Lung (tissue), 12 donors: Measurements from ENCODE around the gene ZNF385C. TPM values are rescaled to one million over a fixed set of nuclear protein-coding genes. Genes with fewer than 3 reads are reported as not detected.

ENCODE experiments used
- ATAC-seq: fragments of 200-7000 bp; cut with Tn5 transposase; one replicate; pipeline ENCODE4 v1.9.1; 2020; ENCODE audit warnings: moderate number of reproducible peaks; ENCODE audit not compliant: insufficient read depth, low FRiP score
- DNase-seq, 3 donors: peaks; one replicate each; pipeline ENCODE4 v3.0.0-alpha.2; 2013 to 2017
- H3K27ac ChIP-seq, 2 donors: one replicate each; pipeline ENCODE4 v1.5.1; 2013; ENCODE audit warnings: mild to moderate bottlenecking in 2 of 2, moderate library complexity in 2 of 2, control low read depth in 1 of 2, inconsistent platforms in 1 of 2, low read depth in 1 of 2, low read length in 1 of 2
- H3K27me3 ChIP-seq, 3 donors: one replicate each; pipeline ENCODE4 v1.5.1; 2013; ENCODE audit warnings: low read length in 2 of 3; ENCODE audit not compliant: control insufficient read depth in 3 of 3, insufficient read depth in 3 of 3
- H3K36me3 ChIP-seq, 4 donors: one replicate each; pipeline ENCODE4 v1.5.1; 2013; ENCODE audit warnings: low read length in 4 of 4, mild to moderate bottlenecking in 1 of 4, moderate library complexity in 1 of 4; ENCODE audit not compliant: control insufficient read depth in 4 of 4, insufficient read depth in 4 of 4
- H3K4me1 ChIP-seq, 5 donors: one replicate each; pipeline ENCODE4 v1.5.1; 2013; ENCODE audit warnings: low read length in 5 of 5, mild to moderate bottlenecking in 2 of 5, moderate library complexity in 1 of 5; ENCODE audit not compliant: control insufficient read depth in 5 of 5, insufficient read depth in 5 of 5
- H3K4me3 ChIP-seq: one replicate; pipeline ENCODE4 v1.5.1; 2013; ENCODE audit warnings: mild to moderate bottlenecking, control low read depth, moderate library complexity
- H3K9ac ChIP-seq, 2 donors: one replicate each; pipeline ENCODE4 v1.5.1; 2013; ENCODE audit warnings: low read length in 2 of 2, control low read depth in 1 of 2; ENCODE audit not compliant: insufficient read depth in 1 of 2
- H3K9me3 ChIP-seq, 4 donors: one replicate each; pipeline ENCODE4 v1.5.1; 2013; ENCODE audit warnings: low read length in 3 of 4, mild to moderate bottlenecking in 1 of 4, moderate library complexity in 1 of 4; ENCODE audit not compliant: control insufficient read depth in 4 of 4, insufficient read depth in 3 of 4
- WGBS, 2 donors: extraction: QIAGEN DNeasy Blood & Tissue Kit; methylation state at CpG; one replicate each; pipeline ENCODE4 v1.1.7; 2013; 5-methylcytosine and 5-hydroxymethylcytosine counted together
- polyA plus RNA-seq, 2 donors: library from polyadenylated mRNA; stranded (reverse); fragments of 200-250 nt; gene quantifications; one replicate each; pipeline ENCODE4 v1.2.1, GENCODE V29; 2013
- total RNA-seq, 2 donors: library from RNA; depleted of rRNA in 1 of 2; stranded (reverse); fragments of >200 nt in 1 of 2; gene quantifications; one replicate each; pipeline ENCODE4 v1.2.1, GENCODE V29; 2014 to 2021
- TF ChIP-seq, protein P1 (sequence below): IDR thresholded peaks from 2 replicates; pipeline ENCODE4 v1.5.1; 2012; ENCODE audit warnings: mild to moderate bottlenecking; ENCODE audit errors: control extremely low read depth, extremely low read depth
- donor health status: control.
- donor health status: control.
- donor health status: Bipolar disorder and iron deficiency.
- donor health status: healthy.
- donor health status: DM: yes; HTN: yes; CAD: no.

ZNF385C gene
- total and polyA plus RNA-seq, 4 donors = 0.14 to 0.57 (median 0.37) TPM

DNA sequence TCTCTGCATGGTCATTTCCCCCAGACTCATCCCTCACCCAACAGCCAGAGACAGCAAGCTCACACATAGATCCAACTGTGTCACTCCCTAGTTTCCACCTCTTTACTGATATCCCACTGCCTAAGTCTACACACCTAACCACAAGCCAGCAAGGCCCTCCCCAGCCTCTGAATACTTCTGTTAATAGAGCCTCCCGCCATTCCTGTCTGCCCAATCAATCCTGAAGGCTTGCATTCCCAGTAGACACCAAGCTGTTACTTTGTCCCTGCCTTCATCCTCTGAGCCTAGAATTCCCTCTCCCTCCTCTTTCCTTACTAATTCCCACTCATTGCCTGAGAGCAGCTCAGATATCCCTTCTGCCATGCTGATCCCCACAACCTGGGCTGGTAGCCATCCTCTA is 52.6 kb downstream of the ZNF385C start:
- Histone ChIP-seq H3K36me3 (peaks cover 0 to 3% (median 0%) of the 10 kb centered on the region in 4 donors), H3K4me1 (peaks cover 0 to 6% (median 0%) of the 10 kb centered on the region in 5 donors), H3K27me3 (no peaks in the 10 kb centered on the region), H3K9me3 (no peaks in the 10 kb centered on the region), H3K4me3 (no peak overlapping the region), H3K9ac (no peak overlapping the region), H3K27ac (no peak overlapping the region)
- WGBS, 2 donors = 87 to 100% methylated on average over 1 of the region's 1 CpG
- DNase-seq (no peak), ATAC-seq (no peak)
- TF ChIP-seq, protein P1, sequence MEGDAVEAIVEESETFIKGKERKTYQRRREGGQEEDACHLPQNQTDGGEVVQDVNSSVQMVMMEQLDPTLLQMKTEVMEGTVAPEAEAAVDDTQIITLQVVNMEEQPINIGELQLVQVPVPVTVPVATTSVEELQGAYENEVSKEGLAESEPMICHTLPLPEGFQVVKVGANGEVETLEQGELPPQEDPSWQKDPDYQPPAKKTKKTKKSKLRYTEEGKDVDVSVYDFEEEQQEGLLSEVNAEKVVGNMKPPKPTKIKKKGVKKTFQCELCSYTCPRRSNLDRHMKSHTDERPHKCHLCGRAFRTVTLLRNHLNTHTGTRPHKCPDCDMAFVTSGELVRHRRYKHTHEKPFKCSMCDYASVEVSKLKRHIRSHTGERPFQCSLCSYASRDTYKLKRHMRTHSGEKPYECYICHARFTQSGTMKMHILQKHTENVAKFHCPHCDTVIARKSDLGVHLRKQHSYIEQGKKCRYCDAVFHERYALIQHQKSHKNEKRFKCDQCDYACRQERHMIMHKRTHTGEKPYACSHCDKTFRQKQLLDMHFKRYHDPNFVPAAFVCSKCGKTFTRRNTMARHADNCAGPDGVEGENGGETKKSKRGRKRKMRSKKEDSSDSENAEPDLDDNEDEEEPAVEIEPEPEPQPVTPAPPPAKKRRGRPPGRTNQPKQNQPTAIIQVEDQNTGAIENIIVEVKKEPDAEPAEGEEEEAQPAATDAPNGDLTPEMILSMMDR = no peak

DNA sequence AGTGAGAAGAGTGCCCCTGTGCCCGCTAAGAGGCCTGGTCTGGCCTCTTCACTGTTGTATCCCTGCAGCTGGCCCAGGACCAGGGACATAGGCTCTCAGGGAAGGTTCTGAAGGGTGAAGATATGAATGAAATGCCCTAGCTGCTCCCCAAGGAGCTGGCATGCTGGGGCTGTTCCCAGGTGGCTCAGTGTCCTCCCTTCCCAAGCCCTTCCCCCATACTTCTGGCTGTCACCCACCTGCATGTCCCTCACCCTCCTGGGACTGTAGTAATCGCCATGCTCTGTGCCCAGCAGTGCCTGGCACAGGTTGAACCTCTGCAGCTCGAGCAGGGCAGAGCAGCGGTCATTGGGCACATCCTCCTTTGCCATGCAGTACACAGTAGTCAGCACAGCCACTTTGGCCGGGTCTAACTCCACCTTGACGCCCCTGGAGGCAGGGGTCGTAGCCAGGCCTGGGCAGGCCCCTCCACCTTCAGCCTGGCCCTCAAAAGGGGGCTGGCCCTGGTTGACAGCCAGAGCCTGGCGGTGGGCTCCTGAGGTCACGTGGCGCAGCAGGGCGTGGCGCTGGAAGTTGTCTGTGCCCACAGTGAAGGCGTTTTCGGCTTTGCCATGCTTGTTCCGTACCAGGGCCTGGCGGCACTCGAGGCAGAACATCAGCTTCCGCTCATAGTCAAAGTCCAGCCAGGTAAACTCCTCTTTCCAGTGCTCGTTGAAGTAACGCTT is 55.5 kb downstream of the ZNF385C start:
- Histone ChIP-seq H3K36me3 (peaks cover 0 to 3% (median 0%) of the 10 kb centered on the region in 4 donors), H3K9ac (no peak overlapping the region), H3K9me3 (no peaks in the 10 kb centered on the region), H3K27ac (no peak overlapping the region), H3K4me3 (no peak overlapping the region), H3K4me1 (peaks cover 0 to 4% (median 0%) of the 10 kb centered on the region in 5 donors), H3K27me3 (no peaks in the 10 kb centered on the region)
- WGBS, 2 donors = 93% methylated on average over 20 of the region's 20 CpGs
- DNase-seq (no peak), ATAC-seq (no peak)
- TF ChIP-seq, protein P1 = no peak

DNA sequence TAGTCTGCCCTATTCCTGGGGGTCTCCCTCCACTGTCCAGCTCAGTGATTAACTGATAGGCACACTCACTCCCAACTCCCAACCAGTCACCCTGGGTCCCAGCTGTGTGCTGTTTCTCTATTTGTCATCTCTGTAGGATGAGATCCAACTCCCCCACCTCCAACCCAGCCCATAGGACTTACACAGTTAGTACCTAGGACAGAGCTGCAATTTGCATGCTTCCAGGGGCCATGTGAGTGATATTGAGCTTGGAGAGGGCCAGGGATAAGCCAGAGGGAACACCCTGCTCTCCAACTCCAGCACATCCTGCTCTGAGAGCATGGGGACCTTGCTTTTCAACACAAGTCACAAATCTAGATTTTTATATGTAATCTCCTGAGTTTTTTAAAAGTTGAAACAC is 56.7 kb downstream of the ZNF385C start:
- DNase-seq (no peak), ATAC-seq (no peak)
- no peak overlapping the region for H3K4me3 ChIP-seq
- no peak overlapping the region for H3K27ac ChIP-seq
- H3K36me3 ChIP-seq = peaks cover 0 to 3% (median 0%) of the 10 kb centered on the region in 4 donors
- H3K4me1 ChIP-seq = peaks cover 0 to 4% (median 0%) of the 10 kb centered on the region in 5 donors
- TF ChIP-seq, protein P1 = no peak
- no peaks in the 10 kb centered on the region for H3K9me3 ChIP-seq
- no peak overlapping the region for H3K9ac ChIP-seq
- H3K27me3 ChIP-seq = no peaks in the 10 kb centered on the region
